Thyroid gland (tissue), 4 donors: ENCODE data around the gene ANKRD33B.

Experiments
- POLR2A ChIP-seq, 2 donors: fragments of 450-650 bp; IDR thresholded peaks; one replicate each; pipeline ENCODE4 v1.6.1; 2017; ENCODE audit warnings: antibody characterized with exemption in 2 of 2, mild to moderate bottlenecking in 2 of 2, moderate library complexity in 1 of 2
- TF ChIP-seq, protein P1 (sequence below), 6 experiments: fragments of 200-600 bp in 3 of 6; fragments of 450-650 bp in 3 of 6; sonication (generic) in 3 of 6; IDR thresholded peaks; one replicate each; pipeline ENCODE4 v1.5.1; 2016 to 2019; ENCODE audit warnings: antibody characterized with exemption in 6 of 6, mild to moderate bottlenecking in 2 of 6, inconsistent platforms in 1 of 6, moderate library complexity in 1 of 6

DNA sequence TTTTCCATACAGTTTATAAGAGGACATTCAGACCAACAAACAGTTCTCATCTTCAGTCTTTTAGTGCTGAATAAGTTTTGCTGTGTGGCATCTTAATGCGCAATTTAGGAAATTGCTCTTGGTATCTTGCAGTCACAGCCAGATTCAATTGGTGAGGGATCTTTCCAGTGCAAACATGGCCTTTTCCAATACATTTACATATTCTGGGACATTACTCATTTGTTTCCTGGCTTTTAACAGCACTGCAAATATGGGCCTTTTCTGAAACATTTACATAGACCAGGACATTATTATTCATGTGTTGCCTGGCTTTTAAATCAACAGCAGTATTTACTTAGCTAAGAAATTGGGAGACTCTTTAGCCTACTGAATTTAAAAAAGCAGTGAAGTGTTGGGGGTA lies 22.7 kb downstream of the ANKRD33B start:
- TF ChIP-seq, protein P1, sequence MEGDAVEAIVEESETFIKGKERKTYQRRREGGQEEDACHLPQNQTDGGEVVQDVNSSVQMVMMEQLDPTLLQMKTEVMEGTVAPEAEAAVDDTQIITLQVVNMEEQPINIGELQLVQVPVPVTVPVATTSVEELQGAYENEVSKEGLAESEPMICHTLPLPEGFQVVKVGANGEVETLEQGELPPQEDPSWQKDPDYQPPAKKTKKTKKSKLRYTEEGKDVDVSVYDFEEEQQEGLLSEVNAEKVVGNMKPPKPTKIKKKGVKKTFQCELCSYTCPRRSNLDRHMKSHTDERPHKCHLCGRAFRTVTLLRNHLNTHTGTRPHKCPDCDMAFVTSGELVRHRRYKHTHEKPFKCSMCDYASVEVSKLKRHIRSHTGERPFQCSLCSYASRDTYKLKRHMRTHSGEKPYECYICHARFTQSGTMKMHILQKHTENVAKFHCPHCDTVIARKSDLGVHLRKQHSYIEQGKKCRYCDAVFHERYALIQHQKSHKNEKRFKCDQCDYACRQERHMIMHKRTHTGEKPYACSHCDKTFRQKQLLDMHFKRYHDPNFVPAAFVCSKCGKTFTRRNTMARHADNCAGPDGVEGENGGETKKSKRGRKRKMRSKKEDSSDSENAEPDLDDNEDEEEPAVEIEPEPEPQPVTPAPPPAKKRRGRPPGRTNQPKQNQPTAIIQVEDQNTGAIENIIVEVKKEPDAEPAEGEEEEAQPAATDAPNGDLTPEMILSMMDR (IDR thresholded peaks at IDR 0.05) = no peak
- no peak for TF ChIP-seq POLR2A (IDR thresholded peaks at IDR 0.05)
